ENCODE measurements around the gene TMCC1.

GRCh38 chr3:129638481-129638880 lies 255.0 kb downstream of the TMCC1 start:
- TF ChIP-seq, protein P1, sequence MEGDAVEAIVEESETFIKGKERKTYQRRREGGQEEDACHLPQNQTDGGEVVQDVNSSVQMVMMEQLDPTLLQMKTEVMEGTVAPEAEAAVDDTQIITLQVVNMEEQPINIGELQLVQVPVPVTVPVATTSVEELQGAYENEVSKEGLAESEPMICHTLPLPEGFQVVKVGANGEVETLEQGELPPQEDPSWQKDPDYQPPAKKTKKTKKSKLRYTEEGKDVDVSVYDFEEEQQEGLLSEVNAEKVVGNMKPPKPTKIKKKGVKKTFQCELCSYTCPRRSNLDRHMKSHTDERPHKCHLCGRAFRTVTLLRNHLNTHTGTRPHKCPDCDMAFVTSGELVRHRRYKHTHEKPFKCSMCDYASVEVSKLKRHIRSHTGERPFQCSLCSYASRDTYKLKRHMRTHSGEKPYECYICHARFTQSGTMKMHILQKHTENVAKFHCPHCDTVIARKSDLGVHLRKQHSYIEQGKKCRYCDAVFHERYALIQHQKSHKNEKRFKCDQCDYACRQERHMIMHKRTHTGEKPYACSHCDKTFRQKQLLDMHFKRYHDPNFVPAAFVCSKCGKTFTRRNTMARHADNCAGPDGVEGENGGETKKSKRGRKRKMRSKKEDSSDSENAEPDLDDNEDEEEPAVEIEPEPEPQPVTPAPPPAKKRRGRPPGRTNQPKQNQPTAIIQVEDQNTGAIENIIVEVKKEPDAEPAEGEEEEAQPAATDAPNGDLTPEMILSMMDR (IDR thresholded peaks at IDR 0.05), result no peak
- TF ChIP-seq POLR2A (IDR thresholded peaks at IDR 0.05), result no peak

All from right lobe of liver (tissue), 4 donors.